Uterus (tissue), 4 donors: ENCODE results near the gene ZYX. TPM values are rescaled to one million over a fixed set of nuclear protein-coding genes. Genes with fewer than 3 reads are reported as not detected.

Source experiments
- DNase-seq, 2 donors: peaks; one replicate each; pipeline ENCODE4 v3.0.0-alpha.2; 2019 to 2020
- H3K27ac ChIP-seq, 2 donors: fragments of 200-600 bp; sonication (generic); 1 replicate in 1 of 2; 2 replicates in 1 of 2; pipeline ENCODE4 v1.5.1; 2016 to 2018
- H3K27me3 ChIP-seq, 2 donors: fragments of 200-600 bp; sonication (generic); one replicate each; pipeline ENCODE4 v1.5.1; 2018 to 2019; ENCODE audit warnings: control low read depth in 1 of 2
- H3K36me3 ChIP-seq, 2 donors: fragments of 200-600 bp; sonication (generic); one replicate each; pipeline ENCODE4 v1.5.1; 2019; ENCODE audit warnings: control low read depth in 1 of 2
- H3K4me1 ChIP-seq, 2 donors: fragments of 200-600 bp; sonication (generic); one replicate each; pipeline ENCODE4 v1.5.1; 2018 to 2019; ENCODE audit warnings: control low read depth in 1 of 2
- H3K4me3 ChIP-seq, 2 donors: fragments of 200-600 bp; sonication (generic); 1 replicate in 1 of 2; 2 replicates in 1 of 2; pipeline ENCODE4 v1.5.1; 2018 to 2019; ENCODE audit warnings: mild to moderate bottlenecking in 1 of 2
- H3K9me3 ChIP-seq, 2 donors: fragments of 200-600 bp; sonication (generic); one replicate each; pipeline ENCODE4 v1.5.1; 2019; ENCODE audit warnings: control low read depth in 1 of 2
- POLR2A ChIP-seq, 2 donors: fragments of 450-650 bp; IDR thresholded peaks; one replicate each; pipeline ENCODE4 v1.6.1; 2016; ENCODE audit warnings: antibody characterized with exemption in 2 of 2, mild to moderate bottlenecking in 1 of 2, moderate library complexity in 1 of 2
- intact Hi-C: fragments of 100-400 bp; cut with DNase I; formaldehyde crosslinking; loops from one replicate; pipeline ENCODE4 v1.15.1; 2023; ENCODE audit warnings: low total_unique reads
- total RNA-seq, 4 donors: library from RNA; depleted of rRNA in 3 of 4; stranded (reverse); fragments of >200 nt in 3 of 4; gene quantifications; one replicate each; pipeline versions ENCODE4 v1.1.0 to v1.2.4, GENCODE V29; 2014 to 2023
- TF ChIP-seq, protein P1 (sequence below), 4 experiments: fragments of 200-600 bp in 2 of 4; fragments of 450-650 bp in 2 of 4; sonication (generic) in 2 of 4; IDR thresholded peaks; one replicate each; pipeline ENCODE4 v1.5.1; 2016 to 2019; ENCODE audit warnings: antibody characterized with exemption in 4 of 4, mild to moderate bottlenecking in 2 of 4, moderate library complexity in 1 of 4
- donor health status: DM: yes; HTN: yes; CAD: no.

Gene ZYX
- total RNA-seq, 4 donors from 2014 or later, result 46.0 to 494 (median 95.9) TPM

DNA sequence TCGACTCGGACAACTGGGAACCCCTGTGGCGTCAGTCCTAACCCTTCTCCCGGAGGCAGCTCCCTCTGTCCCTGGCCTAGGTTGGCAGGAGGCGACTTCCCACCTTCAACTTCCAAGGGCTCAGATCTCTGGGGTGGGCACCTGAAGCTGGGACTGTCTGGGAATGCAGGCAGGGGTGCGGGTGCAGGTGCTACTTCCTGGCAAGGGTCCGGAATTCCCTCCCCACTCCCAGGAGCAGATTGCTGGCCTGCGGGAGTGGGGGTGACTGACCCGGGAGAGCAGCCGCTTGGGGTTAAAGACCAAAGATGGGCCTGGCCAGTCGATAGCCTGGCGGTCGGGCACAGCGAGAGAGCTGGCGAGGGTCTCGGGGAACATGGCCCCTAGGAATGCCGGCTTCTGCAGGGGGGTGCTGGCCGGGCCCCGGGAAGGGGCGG lies 27.1 kb downstream of the ZYX start:
- intact Hi-C loops, result no loop called here
- Histone ChIP-seq H3K4me1 (peaks cover 4 to 29% of the 10 kb centered on the region in 2 donors), H3K4me3 (no peak overlapping the region), H3K27me3 (no peaks in the 10 kb centered on the region), H3K27ac (peak overlapping the region; percentile 64 to 65), H3K36me3 (no peaks in the 10 kb centered on the region), H3K9me3 (no peaks in the 10 kb centered on the region)
- TF ChIP-seq POLR2A (IDR thresholded peaks at IDR 0.05), result no peak
- TF ChIP-seq, protein P1, sequence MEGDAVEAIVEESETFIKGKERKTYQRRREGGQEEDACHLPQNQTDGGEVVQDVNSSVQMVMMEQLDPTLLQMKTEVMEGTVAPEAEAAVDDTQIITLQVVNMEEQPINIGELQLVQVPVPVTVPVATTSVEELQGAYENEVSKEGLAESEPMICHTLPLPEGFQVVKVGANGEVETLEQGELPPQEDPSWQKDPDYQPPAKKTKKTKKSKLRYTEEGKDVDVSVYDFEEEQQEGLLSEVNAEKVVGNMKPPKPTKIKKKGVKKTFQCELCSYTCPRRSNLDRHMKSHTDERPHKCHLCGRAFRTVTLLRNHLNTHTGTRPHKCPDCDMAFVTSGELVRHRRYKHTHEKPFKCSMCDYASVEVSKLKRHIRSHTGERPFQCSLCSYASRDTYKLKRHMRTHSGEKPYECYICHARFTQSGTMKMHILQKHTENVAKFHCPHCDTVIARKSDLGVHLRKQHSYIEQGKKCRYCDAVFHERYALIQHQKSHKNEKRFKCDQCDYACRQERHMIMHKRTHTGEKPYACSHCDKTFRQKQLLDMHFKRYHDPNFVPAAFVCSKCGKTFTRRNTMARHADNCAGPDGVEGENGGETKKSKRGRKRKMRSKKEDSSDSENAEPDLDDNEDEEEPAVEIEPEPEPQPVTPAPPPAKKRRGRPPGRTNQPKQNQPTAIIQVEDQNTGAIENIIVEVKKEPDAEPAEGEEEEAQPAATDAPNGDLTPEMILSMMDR (IDR thresholded peaks at IDR 0.05), result no peak
- DNase-seq, result no peak

DNA sequence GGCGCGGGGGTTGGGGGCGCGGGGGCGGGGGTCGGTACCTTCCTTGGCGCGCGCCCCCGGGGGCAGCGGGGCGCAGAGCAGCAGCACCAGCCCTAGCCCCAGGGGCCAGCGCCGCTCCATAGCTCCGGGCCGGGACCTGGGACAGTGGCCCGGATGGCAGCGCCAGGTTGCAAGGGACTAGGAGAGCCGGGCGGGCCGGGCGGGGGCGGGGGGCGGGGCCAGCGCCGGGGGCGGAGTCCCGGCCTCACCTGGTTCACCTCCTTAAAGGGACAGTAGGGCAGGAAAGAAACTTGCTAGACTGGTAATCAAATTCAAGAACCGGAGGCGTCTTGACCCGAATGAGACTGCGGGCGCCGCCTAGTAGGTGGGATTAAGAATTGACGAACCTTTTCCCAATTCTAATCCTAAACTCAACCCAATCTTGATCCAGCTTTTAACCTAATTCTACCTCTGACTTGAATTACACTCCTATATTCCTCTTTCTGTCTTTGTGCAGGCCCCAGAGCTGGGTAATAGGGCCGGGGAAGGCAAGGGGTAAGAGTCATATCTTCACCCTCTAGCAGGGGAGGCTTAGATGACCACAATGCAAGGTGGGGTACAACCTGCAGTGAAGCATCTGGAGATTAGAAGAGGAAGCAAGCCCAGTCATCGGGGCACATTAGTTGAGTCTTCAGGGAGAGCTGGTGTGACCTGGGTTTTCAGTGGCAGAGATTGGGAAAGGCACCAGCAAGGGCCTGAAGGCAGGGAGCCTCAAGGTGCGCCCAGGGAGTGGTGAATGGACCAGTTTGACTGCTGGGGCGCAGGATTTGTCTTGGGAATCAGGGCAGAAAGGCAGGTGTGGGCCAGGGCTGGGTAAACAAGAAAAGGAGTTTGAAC lies 27.8 kb downstream of the ZYX start, which contains the start of gene EPHA1:
TSS of gene EPHA1 (minus strand) at position 171 of the 876 bp plus-strand sequence. CDS start at position 120, 51 bp downstream.
- intact Hi-C loops, result no loop called here
- Histone ChIP-seq H3K27ac (peak within 1 kb of the TSS; percentile 64 to 65), H3K4me3 (no peak within 1 kb of the TSS), H3K9me3 (no peaks in the 10 kb centered on the region), H3K4me1 (peaks cover 4 to 29% of the 10 kb centered on the region in 2 donors), H3K27me3 (no peaks in the 10 kb centered on the region), H3K36me3 (no peaks in the 10 kb centered on the region)
- TF ChIP-seq POLR2A (IDR thresholded peaks at IDR 0.05), result no peak
- TF ChIP-seq, protein P1 (IDR thresholded peaks at IDR 0.05), result peak in 2 of 4 experiments; percentile 39 to 43
- no peak for DNase-seq

DNA sequence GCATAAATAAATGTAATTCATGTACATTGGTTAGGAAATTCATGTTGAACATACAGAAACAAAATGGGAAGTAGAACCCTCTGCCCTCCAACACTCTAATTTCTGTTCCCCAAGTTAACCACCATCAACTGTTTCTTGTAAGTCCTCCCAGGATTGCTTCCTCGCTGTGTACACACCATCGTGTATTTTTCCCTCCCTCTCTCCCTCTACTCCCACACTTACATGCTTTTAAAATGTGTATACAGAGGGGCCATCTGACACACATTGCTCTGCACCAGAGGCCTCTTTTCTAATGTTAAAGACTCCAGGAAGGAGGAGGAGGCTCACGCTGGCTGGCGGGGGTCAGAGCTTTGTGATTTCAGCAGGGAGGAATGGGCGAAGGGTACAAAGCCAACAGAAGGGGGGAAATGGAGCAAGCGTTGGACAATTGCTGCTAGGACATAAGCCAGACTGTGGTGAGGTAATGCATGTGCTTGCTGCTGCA lies 29.4 kb downstream of the ZYX start:
- peak; percentile 80 to 86 for DNase-seq
- intact Hi-C loops, result no loop called here

DNA sequence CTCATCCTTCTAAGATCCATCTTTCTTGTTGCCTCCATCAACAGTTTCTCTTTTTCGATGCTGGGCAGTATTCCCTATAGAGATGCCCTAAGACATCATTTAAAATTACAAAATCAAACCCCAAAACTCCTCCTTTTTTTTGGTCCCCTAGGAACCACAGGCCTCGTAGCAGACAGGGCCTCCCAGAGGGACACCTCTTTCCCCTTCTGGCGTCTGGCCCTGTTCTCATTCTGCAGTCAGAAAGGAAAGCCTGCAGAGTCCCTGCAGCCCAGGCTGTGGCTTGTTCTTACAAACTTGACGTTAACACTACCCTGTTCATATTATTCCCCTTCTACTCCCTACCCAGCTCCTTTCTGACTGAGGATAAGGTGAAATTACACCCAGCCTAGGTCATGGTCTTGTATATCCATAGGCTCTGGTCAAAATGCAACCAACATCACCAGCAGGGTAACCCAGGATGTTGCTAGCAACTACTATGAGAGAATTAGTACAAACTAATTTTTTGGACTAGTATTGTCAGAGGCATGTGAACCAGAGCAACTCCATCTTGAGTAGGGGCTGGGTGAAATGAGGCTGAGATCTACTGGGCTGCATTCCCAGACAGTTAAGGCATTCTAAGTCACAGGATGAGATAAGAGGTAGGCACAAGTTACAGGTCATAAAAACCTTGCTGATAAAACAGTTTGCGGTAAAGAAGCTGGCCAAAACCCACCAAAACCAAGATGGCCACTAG lies 31.0 kb downstream of the ZYX start:
- intact Hi-C loops, result no loop called here
- Histone ChIP-seq H3K27me3 (no peaks in the 10 kb centered on the region), H3K9me3 (no peaks in the 10 kb centered on the region), H3K36me3 (no peaks in the 10 kb centered on the region), H3K4me1 (peaks cover 4 to 29% of the 10 kb centered on the region in 2 donors), H3K4me3 (no peak overlapping the region), H3K27ac (peak overlapping the region; percentile 69 to 81)
- TF ChIP-seq POLR2A (IDR thresholded peaks at IDR 0.05), result no peak
- TF ChIP-seq, protein P1 (IDR thresholded peaks at IDR 0.05), result no peak
- DNase-seq, result no peak

More for the DNA sequence above, 29.4 kb downstream of the ZYX start:
- H3K36me3 ChIP-seq, result no peaks in the 10 kb centered on the region
- H3K4me1 ChIP-seq, result peaks cover 4 to 29% of the 10 kb centered on the region in 2 donors
- H3K9me3 ChIP-seq, result no peaks in the 10 kb centered on the region
- no peaks in the 10 kb centered on the region for H3K27me3 ChIP-seq
- TF ChIP-seq, protein P1 (IDR thresholded peaks at IDR 0.05), result no peak
- TF ChIP-seq POLR2A (IDR thresholded peaks at IDR 0.05), result no peak
- peak overlapping the region; percentile 69 to 81 for H3K27ac ChIP-seq
- no peak overlapping the region for H3K4me3 ChIP-seq
